T47D (cell line): ENCODE results near the gene EIF3J.
"Not testable (repeated sequence)": the region's sequence is repeated elsewhere in the genome, so short reads cannot be mapped to it uniquely, and the experiment has no call there.

ENCODE experiments used
- DNase-seq, 2 experiments: peaks; one replicate each; pipeline versions ENCODE4 v3.0.0 to v3.0.0-alpha.2; 2011 to 2012; ENCODE audit warnings: low read depth in 1 of 2, low spot score in 1 of 2
- JUND ChIP-seq: IDR thresholded peaks from 2 replicates; pipeline ENCODE4 v1.6.1; 2012; ENCODE audit warnings: low read depth
- in situ Hi-C: cut with HindIII; loops from 2 replicates; pipeline ENCODE4 v1.10.0; 2016; ENCODE audit warnings: low sequenced_read_pairs, low pct_unique_long_range_greater_than_20kb

The EIF3J gene

DNA sequence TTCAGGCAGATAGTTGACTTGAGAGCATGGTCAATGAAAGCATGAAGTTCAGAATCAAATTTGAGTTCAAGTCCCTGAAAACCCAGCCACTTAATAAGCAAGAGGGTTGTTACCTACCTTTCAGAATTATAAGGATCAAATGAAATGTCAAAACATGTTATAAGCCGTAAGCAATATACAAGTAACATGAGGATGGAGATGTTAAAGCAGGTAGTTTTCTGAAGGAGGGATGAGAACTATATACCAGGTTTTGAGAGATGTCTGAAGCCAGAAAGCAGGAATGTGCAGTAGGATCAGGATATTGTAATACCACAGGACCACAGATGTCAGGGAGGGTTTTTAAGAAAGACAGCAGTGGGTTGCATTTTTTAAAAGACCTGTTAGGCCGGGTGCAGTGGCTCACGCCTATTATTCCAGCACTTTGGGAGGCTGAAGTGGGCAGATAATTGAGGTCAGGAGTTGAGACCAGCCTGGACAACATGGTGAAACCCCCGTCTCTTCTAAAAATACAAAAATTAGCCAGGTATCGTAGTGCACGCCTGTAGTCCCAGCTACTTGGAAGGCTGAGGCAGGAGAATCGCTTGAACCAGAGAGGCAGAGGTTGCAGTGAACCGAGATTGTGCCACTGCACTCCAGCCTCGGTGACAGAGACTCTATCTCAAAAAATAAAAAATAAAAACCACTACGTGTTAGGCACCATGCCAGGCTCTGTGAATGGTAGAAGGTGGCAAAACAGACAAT lies 6.9 kb upstream of the EIF3J start:
- no peak for DNase-seq
- TF ChIP-seq JUND = no peak
- in situ Hi-C loops = no loop called here

- DNase-seq = no peak
- no peak for TF ChIP-seq JUND
- in situ Hi-C loops = no loop called here
These were observed 6.3 kb upstream of the EIF3J start for GRCh38 chr15:44530653-44531052.

DNA sequence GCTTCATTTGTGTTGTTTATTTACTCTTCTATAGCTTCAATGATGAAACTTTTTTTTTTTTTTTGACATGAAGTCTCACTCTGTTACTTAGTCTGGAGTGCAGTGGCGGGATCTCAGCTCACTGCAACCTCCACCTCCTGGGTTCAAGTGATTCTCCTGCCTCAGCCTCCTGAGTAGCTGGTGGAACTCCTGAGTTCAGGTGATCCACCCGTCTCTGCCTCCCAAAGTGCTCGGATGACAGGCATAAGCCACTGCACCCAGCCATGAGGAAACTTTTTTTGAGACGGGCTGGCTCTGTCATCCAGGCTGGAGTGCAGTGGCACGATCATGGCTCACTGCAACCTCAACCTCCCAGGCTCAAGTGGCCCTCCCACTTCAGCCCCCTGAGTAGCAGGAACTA lies 4.7 kb upstream of the EIF3J start:
- in situ Hi-C loops, DNase-seq: not testable (repeated sequence)

DNA sequence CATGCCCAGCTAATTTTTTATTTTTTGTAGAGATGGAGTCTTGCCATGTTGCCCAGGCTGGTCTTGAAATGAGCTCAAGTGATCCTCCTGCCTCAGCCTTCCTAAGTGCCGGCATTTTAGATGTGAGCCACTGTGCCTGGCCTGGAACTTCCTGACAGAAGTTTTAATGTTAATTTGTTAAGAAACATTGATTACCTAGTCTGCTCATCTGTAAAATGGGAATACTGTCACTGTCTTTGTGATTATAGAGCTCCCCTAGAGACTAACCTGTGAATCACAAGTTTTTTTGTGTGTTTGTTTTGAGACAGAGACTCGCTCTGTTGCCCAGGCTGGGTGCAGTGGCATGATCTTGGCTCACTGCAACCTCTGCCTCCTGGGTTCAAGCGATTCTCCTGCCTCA lies 4.3 kb upstream of the EIF3J start:
- TF ChIP-seq JUND = no peak
- in situ Hi-C loops = no loop called here
- DNase-seq = peak in 1 of 2 experiments; percentile 34

DNA sequence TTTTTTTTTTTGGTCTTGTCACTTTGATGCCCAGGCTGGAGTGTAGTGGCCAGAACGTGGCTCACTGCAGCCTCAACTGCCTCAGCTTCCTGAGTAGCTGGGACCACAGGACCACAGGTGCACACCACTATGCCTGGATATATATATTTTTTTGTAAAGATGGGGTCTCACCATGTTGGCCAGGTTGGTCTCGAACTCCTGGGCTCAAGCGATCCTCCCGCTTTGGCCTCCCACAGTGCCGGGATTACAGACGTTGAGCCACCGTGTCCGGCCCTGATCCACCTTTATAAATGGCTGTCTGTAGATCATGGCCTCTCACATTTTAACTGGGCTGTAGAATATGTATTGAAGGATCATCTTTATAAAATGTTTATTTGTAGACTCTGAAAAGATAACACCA lies 1.9 kb upstream of the EIF3J start:
- in situ Hi-C loops = no loop called here
- no peak for TF ChIP-seq JUND
- no peak for DNase-seq

GRCh38 chr15:44535523-44536301 lies 1.2 kb upstream of the EIF3J start:
- TF ChIP-seq JUND = no peak
- peak in 1 of 2 experiments; percentile 29 for DNase-seq
- in situ Hi-C loops = no loop called here

GRCh38 chr15:44536302-44536961 lies 515 bp upstream of the EIF3J start:
- DNase-seq = peak; percentile 80 to 90
- in situ Hi-C loops = no loop called here

GRCh38 chr15:44537735-44538240 lies 841 bp downstream of the EIF3J start:
- peak; percentile 10 to 62 for DNase-seq
- TF ChIP-seq JUND = no peak

More at GRCh38 chr15:44536302-44536961, 515 bp upstream of the EIF3J start:
- TF ChIP-seq JUND = no peak

DNA sequence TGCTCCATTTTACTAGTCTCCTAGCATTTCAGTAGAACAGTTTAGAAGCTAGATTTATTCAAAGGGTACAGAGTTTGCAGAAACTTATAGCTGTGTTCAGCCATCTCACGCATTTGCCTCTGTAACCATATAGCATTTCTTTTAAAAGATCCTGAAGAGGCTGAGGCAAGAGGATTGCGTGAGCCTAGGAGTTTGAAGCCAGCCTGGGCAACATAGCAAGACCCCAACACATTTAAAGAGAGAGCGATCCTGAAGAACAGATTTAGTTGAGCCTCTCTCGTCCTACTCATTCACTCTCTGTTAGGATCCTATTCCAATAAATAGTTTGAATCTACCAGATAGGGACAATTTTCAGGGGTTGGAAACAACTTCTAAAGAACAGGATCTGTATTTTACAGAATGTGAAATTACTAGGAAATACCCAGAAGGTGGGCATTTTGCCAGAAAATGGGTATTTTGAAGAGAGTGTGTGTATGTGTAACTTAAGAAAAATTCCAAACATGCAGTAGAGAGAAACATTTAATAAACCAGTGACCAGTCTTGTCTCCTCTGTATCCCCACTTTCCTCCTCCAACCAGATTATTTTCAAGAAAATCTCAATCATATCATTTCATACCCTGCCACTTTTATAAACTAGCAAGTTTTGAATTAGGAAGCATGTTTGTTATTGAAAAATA lies 4.5 kb downstream of the EIF3J start:
- no peak for TF ChIP-seq JUND
- DNase-seq = no peak
- in situ Hi-C loops = no loop called here

More at GRCh38 chr15:44537735-44538240, 841 bp downstream of the EIF3J start:
- in situ Hi-C loops = no loop called here

- DNase-seq = no peak
- no peak for TF ChIP-seq JUND
- in situ Hi-C loops = no loop called here
These were observed 5.6 kb downstream of the EIF3J start for GRCh38 chr15:44542596-44542995.

- DNase-seq, in situ Hi-C loops: not testable (repeated sequence)
These were observed 7.8 kb downstream of the EIF3J start for GRCh38 chr15:44544745-44545144.
